Mesendoderm (in vitro differentiated cells): ENCODE measurements around the gene MRPL3.

ENCODE experiments used
- DNase-seq: peaks from one replicate; pipeline ENCODE4 v3.0.0; 2013
- H2AK5ac ChIP-seq: 2 replicates; pipeline ENCODE4 v1.6.1; 2013; ENCODE audit warnings: low read length, inconsistent platforms
- H2BK120ac ChIP-seq: 2 replicates; pipeline ENCODE4 v1.6.1; 2013; ENCODE audit warnings: low read depth, mild to moderate bottlenecking, low read length, moderate library complexity, mixed read lengths
- H2BK15ac ChIP-seq: replicated peaks from 2 replicates; pipeline ENCODE4 v1.6.1; 2013; ENCODE audit warnings: low read depth, mild to moderate bottlenecking, moderate library complexity
- H2BK5ac ChIP-seq: 2 replicates; pipeline ENCODE4 v1.6.1; 2013; ENCODE audit warnings: low read length, inconsistent platforms
- H3K18ac ChIP-seq: 2 replicates; pipeline ENCODE4 v1.6.1; 2013; ENCODE audit warnings: mild to moderate bottlenecking, low read length, mixed read lengths
- H3K23ac ChIP-seq: one replicate; pipeline ENCODE4 v1.6.1; 2013; ENCODE audit warnings: low read length
- H3K27ac ChIP-seq: 2 replicates; pipeline ENCODE4 v1.5.1; 2013; ENCODE audit warnings: low read depth, mild to moderate bottlenecking, inconsistent platforms, low read length, moderate library complexity
- H3K27me3 ChIP-seq: 2 replicates; pipeline ENCODE4 v1.6.1; 2013; ENCODE audit warnings: low read length, control low read depth, mild to moderate bottlenecking, inconsistent platforms; ENCODE audit not compliant: insufficient read depth, poor library complexity
- H3K36me3 ChIP-seq: 2 replicates; pipeline ENCODE4 v1.6.1; 2013; ENCODE audit warnings: low read length, inconsistent platforms; ENCODE audit not compliant: control insufficient read depth, insufficient read depth
- H3K4ac ChIP-seq: one replicate; pipeline ENCODE4 v1.6.1; 2013; ENCODE audit warnings: low read depth, mild to moderate bottlenecking, low read length, moderate library complexity
- H3K4me1 ChIP-seq: 2 replicates; pipeline ENCODE4 v1.6.1; 2013; ENCODE audit warnings: low read depth, low read length, inconsistent platforms; ENCODE audit not compliant: control insufficient read depth
- H3K4me2 ChIP-seq: 2 replicates; pipeline ENCODE4 v1.6.1; 2013; ENCODE audit warnings: low read length
- H3K4me3 ChIP-seq: 2 replicates; pipeline ENCODE4 v1.5.1; 2013; ENCODE audit warnings: mild to moderate bottlenecking, low read length
- H3K56ac ChIP-seq: one replicate; pipeline ENCODE4 v1.6.1; 2013; ENCODE audit warnings: low read length
- H3K79me1 ChIP-seq: 2 replicates; pipeline ENCODE4 v1.6.1; 2013; ENCODE audit warnings: low read length, inconsistent platforms
- H3K79me2 ChIP-seq: 2 replicates; pipeline ENCODE4 v1.6.1; 2013; ENCODE audit warnings: mild to moderate bottlenecking, low read length; ENCODE audit not compliant: control insufficient read depth, insufficient read depth
- H3K9ac ChIP-seq: 2 replicates; pipeline ENCODE4 v1.6.1; 2013; ENCODE audit warnings: low read length, inconsistent platforms
- H4K5ac ChIP-seq: one replicate; pipeline ENCODE4 v1.6.1; 2013; ENCODE audit warnings: low read length
- H4K8ac ChIP-seq: one replicate; pipeline ENCODE4 v1.6.1; 2013; ENCODE audit warnings: low read depth, mild to moderate bottlenecking, control low read depth, low read length, moderate library complexity
- WGBS: extraction: QIAGEN DNeasy Blood & Tissue Kit; methylation state at CpG from one replicate; pipeline ENCODE4 v1.1.7; 2013; ENCODE audit warnings: low lambda C conversion rate, missing lambda C conversion rate; ENCODE audit not compliant: insufficient coverage; ENCODE audit errors: extremely low coverage; 5-methylcytosine and 5-hydroxymethylcytosine counted together

Gene MRPL3

DNA sequence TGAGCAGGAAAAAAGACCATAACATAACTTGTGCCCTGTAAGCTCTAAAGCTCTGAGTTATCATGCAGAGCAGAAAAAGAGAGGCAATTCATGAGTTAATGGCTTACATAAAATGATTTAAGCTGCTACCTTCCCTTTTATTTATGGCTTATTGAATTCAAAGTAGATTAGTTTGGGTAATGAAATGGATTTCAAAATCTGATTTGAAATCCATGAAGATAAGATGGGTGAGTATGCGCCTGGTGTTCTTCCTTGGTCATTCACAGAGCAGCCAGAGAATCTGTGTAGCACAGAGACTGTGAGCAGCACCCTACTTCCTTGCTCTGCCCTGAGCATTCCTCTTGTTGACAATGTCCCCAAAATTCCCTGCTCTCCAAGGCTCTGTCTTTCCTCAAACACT lies 36.2 kb upstream of the MRPL3 start:
- peaks cover 2% of the 10 kb centered on the region for H3K4me1 ChIP-seq
- no peak overlapping the region for H2BK5ac ChIP-seq
- H2BK120ac ChIP-seq = no peak overlapping the region
- no peak overlapping the region for H3K56ac ChIP-seq
- WGBS = no CpG with 5 or more reads among the region's 1 CpG
- H4K8ac ChIP-seq = no peak overlapping the region
- no peak overlapping the region for H3K9ac ChIP-seq
- H2AK5ac ChIP-seq = no peak overlapping the region
- no peak overlapping the region for H3K4ac ChIP-seq
- H4K5ac ChIP-seq = no peak overlapping the region
- no peaks in the 10 kb centered on the region for H3K36me3 ChIP-seq
- H3K18ac ChIP-seq = no peak overlapping the region
- H3K23ac ChIP-seq = no peak overlapping the region
- no peaks in the 10 kb centered on the region for H3K79me2 ChIP-seq
- DNase-seq = no peak
- H3K27me3 ChIP-seq = no peaks in the 10 kb centered on the region
- no peaks in the 10 kb centered on the region for H3K79me1 ChIP-seq
- H2BK15ac ChIP-seq = no peak overlapping the region
- H3K4me2 ChIP-seq = no peak overlapping the region
- no peak overlapping the region for H3K27ac ChIP-seq
- no peak overlapping the region for H3K4me3 ChIP-seq

DNA sequence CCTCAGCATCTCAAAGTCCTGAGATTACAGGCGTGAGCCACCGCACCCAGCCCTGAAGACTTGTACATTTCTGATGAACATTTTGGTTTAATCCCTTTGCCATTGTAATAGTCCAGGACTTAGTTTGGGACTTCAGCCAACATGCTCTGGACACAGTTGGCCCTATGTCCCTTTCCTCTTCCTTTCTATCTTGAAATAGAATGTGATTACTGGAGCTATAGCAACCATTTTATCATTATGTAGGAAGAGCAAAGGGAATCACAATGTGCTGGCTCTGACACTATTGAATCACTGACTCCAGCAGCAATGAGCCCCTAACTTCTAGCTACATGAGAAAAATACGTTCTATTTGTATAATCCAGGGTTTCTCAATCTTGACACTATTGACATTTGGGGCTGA lies 34.8 kb upstream of the MRPL3 start:
- H2BK15ac ChIP-seq = no peak overlapping the region
- H2AK5ac ChIP-seq = no peak overlapping the region
- no peak overlapping the region for H3K27ac ChIP-seq
- no peak overlapping the region for H3K4me3 ChIP-seq
- no CpG with 5 or more reads among the region's 3 CpGs for WGBS
- no peak for DNase-seq
- no peak overlapping the region for H3K18ac ChIP-seq
- H3K4ac ChIP-seq = no peak overlapping the region
- H3K36me3 ChIP-seq = no peaks in the 10 kb centered on the region
- H3K9ac ChIP-seq = no peak overlapping the region
- no peaks in the 10 kb centered on the region for H3K79me2 ChIP-seq
- no peak overlapping the region for H3K56ac ChIP-seq
- no peak overlapping the region for H4K5ac ChIP-seq
- peaks cover 2% of the 10 kb centered on the region for H3K4me1 ChIP-seq
- no peaks in the 10 kb centered on the region for H3K27me3 ChIP-seq
- H4K8ac ChIP-seq = no peak overlapping the region
- no peak overlapping the region for H2BK120ac ChIP-seq
- H3K4me2 ChIP-seq = no peak overlapping the region
- H2BK5ac ChIP-seq = no peak overlapping the region
- H3K79me1 ChIP-seq = no peaks in the 10 kb centered on the region
- H3K23ac ChIP-seq = no peak overlapping the region

DNA sequence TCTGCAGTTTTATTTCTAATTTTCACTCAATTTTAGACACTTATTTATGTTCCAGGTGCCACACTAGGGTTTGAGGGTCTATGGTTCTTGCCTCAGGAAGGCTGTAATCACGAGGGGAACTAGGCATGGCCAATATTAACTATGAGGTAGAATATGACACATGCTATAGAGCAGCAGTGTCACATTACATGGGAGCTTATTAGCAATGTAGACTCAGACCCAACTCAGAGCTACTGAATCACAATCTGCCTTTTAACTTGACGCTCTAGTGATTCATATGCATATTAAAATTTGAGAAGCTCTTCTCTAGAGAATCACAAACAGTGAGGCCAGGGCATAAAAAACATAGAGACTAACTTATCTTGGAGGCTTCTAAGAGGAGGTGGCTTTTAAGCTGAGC lies 32.8 kb upstream of the MRPL3 start:
- Histone ChIP-seq H3K4ac (no peak overlapping the region), H3K56ac (no peak overlapping the region), H3K36me3 (no peaks in the 10 kb centered on the region), H2AK5ac (no peak overlapping the region), H3K79me1 (no peaks in the 10 kb centered on the region), H3K23ac (no peak overlapping the region), H3K4me2 (no peak overlapping the region), H2BK15ac (no peak overlapping the region), H3K27ac (no peak overlapping the region), H4K8ac (no peak overlapping the region), H3K4me1 (peaks cover 2% of the 10 kb centered on the region), H3K27me3 (no peaks in the 10 kb centered on the region), H4K5ac (no peak overlapping the region), H3K79me2 (no peaks in the 10 kb centered on the region), H3K4me3 (no peak overlapping the region), H3K18ac (no peak overlapping the region), H2BK5ac (no peak overlapping the region), H3K9ac (no peak overlapping the region), H2BK120ac (no peak overlapping the region)
- no CpG with 5 or more reads among the region's 2 CpGs for WGBS
- DNase-seq = no peak

DNA sequence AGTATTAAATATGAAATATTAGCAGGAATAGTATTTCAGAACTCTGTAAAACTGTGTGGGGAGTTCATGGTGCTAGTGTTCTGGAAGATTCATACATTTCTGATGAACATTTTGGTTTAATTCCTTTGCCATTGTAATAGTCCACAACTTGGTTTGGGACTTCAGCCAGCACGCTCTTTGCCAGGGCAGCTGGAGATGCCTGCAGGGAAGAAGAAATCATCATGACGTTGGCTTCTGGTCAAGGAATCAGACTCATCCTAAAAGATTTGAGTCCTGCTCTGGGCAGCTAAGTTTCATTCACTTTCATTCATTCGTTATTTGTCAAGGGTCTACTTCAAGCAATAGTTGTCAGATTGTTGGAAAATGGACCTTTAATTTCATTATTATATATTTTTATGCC lies 32.4 kb upstream of the MRPL3 start:
- H3K4ac ChIP-seq = no peak overlapping the region
- no peak for DNase-seq
- no CpG with 5 or more reads among the region's 3 CpGs for WGBS

DNA sequence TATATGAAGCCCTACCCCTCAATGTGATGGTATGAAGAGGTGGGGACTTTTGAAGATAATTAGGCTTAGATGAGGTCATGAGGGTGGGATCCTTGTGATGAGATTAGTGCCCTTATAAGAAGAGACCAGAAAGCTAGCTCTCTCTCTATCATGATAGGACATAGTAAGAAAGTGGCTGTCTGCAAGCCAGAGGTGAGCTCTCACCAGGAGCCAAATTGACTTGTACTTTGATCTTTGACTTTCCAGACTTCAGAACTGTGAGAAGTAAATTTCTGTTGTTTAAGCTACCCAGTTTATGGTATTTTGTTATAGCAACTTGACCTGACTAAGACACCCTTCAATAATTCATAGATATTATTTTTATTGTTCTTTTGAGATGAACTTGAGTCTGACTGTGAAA lies 29.9 kb upstream of the MRPL3 start:
- no peak overlapping the region for H2BK15ac ChIP-seq
- H3K4ac ChIP-seq = no peak overlapping the region
- no peak for DNase-seq
- H4K5ac ChIP-seq = no peak overlapping the region
- peaks cover 2% of the 10 kb centered on the region for H3K4me1 ChIP-seq
- no peak overlapping the region for H3K23ac ChIP-seq
- no peaks in the 10 kb centered on the region for H3K36me3 ChIP-seq
- no peak overlapping the region for H3K4me2 ChIP-seq
- no peak overlapping the region for H3K27ac ChIP-seq
- H2BK5ac ChIP-seq = no peak overlapping the region
- no peak overlapping the region for H3K56ac ChIP-seq
- H3K79me2 ChIP-seq = no peaks in the 10 kb centered on the region
- H2BK120ac ChIP-seq = no peak overlapping the region
- H3K27me3 ChIP-seq = no peaks in the 10 kb centered on the region
- no peaks in the 10 kb centered on the region for H3K79me1 ChIP-seq
- H3K4me3 ChIP-seq = no peak overlapping the region
- H3K9ac ChIP-seq = no peak overlapping the region
- H4K8ac ChIP-seq = no peak overlapping the region
- H3K18ac ChIP-seq = no peak overlapping the region
- no peak overlapping the region for H2AK5ac ChIP-seq

More for the DNA sequence above, 32.4 kb upstream of the MRPL3 start:
- Histone ChIP-seq H3K4me3 (no peak overlapping the region), H2BK5ac (no peak overlapping the region), H3K4me1 (peaks cover 2% of the 10 kb centered on the region), H3K79me2 (no peaks in the 10 kb centered on the region), H3K9ac (no peak overlapping the region), H2BK120ac (no peak overlapping the region), H3K79me1 (no peaks in the 10 kb centered on the region), H3K18ac (no peak overlapping the region), H2AK5ac (no peak overlapping the region), H3K56ac (no peak overlapping the region), H4K8ac (no peak overlapping the region), H3K27ac (no peak overlapping the region), H3K36me3 (no peaks in the 10 kb centered on the region), H3K4me2 (no peak overlapping the region), H4K5ac (no peak overlapping the region), H3K23ac (no peak overlapping the region), H2BK15ac (no peak overlapping the region), H3K27me3 (no peaks in the 10 kb centered on the region)

DNA sequence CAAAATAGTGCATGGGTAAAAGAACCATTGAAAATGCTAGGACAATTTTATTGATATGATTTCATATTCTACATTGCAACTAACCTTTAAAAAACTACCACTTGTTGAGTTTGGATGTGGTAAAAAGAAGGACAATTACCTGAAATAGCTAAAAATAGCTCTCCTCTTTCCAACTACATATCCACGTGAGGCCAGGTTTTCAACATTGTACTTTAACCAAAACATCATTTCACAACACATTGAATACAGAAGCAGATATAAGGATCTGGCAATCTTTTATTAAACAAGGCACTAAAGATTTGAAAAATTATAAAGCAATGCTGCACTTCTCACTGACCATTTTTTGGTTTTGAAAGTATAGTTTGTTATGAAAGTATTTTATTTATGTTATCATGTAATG lies 28.1 kb upstream of the MRPL3 start:
- Histone ChIP-seq H3K4me2 (no peak overlapping the region), H3K23ac (no peak overlapping the region), H3K56ac (no peak overlapping the region), H3K4ac (no peak overlapping the region), H2AK5ac (no peak overlapping the region), H3K36me3 (no peaks in the 10 kb centered on the region), H3K4me1 (peaks cover 2% of the 10 kb centered on the region), H2BK15ac (no peak overlapping the region), H3K27ac (no peak overlapping the region), H3K9ac (no peak overlapping the region), H3K27me3 (no peaks in the 10 kb centered on the region), H3K4me3 (no peak overlapping the region), H3K79me2 (no peaks in the 10 kb centered on the region), H2BK120ac (no peak overlapping the region), H4K8ac (no peak overlapping the region), H3K18ac (no peak overlapping the region), H2BK5ac (no peak overlapping the region), H3K79me1 (no peaks in the 10 kb centered on the region), H4K5ac (no peak overlapping the region)
- WGBS = no CpG with 5 or more reads among the region's 1 CpG
- no peak for DNase-seq
